GM18861 (cell line): Measurements from ENCODE around the gene NT5DC2.

ENCODE experiments used
- ATAC-seq: cut with Tn5 transposase; IDR thresholded peaks from one replicate; pipeline ENCODE4 v1.9.1; 2021; ENCODE audit not compliant: unreplicated experiment

Gene NT5DC2

DNA sequence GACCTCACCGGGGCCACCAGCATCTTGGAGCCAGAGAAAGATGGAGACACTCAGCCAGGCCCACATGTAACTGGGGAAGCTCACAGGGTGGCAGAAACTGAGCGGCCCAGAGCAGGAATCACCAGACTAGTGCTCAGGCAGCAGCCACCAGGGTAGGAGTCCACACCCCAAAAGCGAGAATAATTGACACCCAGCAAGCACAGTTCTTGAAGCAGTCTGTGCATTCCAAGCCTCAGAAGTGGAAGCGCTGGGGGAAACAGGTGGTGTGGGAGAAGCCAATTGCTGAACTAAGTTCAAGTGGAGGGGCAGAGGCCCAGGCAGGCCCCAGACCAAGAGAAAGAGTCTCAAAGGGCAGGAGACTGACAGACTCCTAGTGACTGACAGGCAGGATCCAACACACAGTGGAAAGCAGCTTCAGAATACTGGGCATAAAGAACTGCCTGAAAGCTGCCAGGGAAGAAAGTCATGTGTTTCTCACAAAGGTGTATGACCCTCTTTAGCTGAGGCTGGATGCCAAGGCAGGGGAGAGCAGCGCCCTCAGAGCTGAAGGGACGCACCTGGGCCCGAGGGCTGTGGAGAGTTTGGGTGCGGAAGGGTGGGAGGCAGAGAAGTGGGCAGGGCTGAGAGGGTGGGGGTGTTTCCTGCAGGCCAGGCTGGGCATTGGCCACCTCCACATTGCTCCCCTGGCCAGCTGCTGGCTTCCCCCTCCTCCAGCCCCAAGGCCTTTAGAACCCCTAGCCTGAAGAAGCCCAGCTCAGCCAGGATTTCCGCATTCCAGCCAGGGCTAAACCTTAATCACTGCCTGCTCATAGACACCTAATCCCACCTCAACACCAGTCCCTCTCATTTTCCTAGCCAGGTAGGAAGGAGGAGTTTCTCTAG is 7.7 kb downstream of the NT5DC2 start:
- ATAC-seq: no peak

GRCh38 chr3:52524752-52525679 is 8.6 kb downstream of the NT5DC2 start:
- ATAC-seq: no peak

DNA sequence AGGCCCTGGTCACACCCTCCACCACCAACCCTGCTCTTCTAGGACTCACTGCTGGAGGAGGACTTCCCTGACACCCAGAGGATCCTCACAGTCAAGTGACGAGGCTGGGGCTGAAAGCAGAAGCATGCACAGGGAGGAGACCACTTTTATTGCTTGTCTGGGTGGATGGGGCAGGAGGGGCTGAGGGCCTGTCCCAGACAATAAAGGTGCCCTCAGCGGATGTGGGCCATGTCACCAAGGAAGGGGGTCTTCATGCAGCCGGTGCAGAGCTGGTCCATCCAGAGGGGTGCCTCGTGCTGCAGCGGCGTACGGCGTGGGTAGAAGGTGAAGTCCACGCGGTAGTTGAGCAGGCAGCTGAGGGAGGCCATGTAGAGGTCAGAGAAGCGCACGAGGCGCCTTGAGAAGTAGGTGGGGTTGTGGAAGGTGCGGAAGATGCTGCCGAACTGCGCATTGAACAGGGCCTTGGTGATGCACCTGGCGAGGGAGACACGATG is 9.4 kb downstream of the NT5DC2 start:
- no peak for ATAC-seq

DNA sequence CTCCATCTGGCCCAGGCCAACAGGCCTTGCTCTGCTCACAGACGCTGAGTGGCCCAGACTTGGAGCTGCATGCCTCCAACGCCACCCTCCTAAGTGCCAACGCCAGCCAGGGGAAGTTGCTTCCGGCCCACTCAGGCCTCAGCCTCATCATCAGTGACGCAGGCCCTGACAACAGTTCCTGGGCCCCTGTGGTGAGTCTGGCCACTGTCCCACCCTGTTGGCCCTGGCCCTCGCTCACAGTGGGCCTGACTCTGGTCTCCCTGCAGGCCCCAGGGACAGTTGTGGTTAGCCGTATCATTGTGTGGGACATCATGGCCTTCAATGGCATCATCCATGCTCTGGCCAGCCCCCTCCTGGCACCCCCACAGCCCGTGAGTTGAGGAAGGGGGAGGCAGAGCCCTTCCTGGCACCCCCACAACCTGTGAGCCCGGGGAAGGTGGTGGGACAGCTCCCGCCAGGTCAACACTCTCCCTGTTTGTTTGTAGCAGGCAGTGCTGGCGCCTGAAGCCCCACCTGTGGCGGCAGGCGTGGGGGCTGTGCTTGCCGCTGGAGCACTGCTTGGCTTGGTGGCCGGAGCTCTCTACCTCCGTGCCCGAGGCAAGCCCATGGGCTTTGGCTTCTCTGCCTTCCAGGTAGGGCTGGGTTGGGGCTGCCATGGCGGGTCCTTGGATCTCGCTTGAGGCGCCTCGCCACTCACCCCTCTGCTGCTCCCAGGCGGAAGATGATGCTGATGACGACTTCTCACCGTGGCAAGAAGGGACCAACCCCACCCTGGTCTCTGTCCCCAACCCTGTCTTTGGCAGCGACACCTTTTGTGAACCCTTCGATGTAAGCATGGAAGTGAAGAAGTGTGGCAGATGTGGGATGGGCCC is 10.0 kb downstream of the NT5DC2 start:
- ATAC-seq: no peak

DNA sequence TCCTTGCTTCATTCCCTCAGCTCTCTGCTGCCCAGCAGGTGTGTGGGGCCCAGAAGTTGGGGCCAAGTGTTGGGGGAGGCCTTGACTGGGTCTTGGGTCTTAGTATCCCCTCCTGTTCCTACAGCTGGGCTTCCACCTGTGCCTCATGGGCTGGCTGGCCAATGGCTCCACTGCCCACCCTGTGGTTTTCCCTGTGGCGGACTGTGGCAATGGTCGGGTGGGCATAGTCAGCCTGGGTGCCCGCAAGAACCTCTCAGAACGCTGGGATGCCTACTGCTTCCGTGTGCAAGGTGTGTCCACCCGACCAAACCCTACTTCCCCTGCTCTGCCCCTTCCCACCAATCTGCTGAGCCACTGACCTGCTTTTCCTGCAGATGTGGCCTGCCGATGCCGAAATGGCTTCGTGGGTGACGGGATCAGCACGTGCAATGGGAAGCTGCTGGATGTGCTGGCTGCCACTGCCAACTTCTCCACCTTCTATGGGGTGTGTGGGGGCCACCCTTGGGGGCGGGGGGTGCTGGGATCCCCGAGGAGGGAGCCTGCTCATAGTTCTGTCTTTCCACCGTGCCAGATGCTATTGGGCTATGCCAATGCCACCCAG is 10.9 kb downstream of the NT5DC2 start:
- no peak for ATAC-seq

DNA sequence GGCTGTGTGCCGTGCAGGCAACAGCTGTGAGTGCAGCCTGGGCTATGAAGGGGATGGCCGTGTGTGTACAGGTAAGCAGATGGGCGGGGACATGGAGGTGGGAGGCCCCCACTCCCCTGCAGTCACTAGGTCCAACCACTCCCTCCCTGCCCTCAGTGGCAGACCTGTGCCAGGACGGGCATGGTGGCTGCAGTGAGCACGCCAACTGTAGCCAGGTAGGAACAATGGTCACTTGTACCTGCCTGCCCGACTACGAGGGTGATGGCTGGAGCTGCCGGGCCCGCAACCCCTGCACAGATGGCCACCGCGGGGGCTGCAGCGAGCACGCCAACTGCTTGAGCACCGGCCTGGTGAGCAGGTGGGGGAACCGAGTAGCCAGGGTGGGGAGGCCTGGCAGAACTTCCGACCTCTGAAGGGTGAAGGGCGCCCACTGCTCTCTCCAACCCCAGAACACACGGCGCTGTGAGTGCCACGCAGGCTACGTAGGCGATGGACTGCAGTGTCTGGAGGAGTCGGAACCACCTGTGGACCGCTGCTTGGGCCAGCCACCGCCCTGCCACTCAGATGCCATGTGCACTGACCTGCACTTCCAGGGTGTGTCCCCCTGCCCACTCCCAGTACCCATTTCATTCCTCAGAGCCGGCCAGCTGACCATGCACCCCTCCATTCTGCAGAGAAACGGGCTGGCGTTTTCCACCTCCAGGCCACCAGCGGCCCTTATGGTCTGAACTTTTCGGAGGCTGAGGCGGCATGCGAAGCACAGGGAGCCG is 11.6 kb downstream of the NT5DC2 start:
- no peak for ATAC-seq

GRCh38 chr3:52521488-52521824 is 12.2 kb downstream of the NT5DC2 start:
- ATAC-seq: no peak

DNA sequence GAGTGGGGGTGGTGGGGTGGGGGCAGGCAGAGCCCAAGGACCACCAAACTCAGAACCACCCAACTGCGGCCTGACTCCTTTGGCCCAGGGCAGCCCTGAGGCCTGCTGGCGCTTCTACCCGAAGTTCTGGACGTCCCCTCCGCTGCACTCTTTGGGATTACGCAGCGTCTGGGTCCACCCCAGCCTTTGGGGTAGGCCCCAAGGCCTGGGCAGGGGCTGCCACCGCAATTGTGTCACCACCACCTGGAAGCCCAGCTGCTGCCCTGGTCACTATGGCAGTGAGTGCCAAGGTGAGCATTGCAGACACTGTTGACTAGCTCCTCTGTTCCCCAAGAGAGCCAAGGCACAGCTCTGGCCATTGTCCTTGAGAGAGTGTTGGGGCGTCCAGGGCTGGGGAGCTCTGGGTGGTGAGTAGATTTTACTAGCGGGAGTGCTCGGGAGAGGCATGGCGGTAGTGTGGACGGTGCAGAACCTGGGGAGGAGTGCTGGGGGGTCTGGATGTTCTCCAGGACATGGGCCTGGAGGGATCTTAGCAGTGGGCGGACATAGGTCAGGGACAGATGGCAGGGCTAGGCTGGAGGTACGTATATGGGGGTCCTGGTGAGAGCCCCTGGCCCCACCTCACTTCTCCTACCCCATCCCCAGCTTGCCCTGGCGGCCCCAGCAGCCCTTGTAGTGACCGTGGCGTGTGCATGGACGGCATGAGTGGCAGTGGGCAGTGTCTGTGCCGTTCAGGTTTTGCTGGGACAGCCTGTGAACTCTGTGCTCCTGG is 12.8 kb downstream of the NT5DC2 start:
- no peak for ATAC-seq

- no peak for ATAC-seq
Observed at GRCh38 chr3:52520141-52520667, 13.5 kb downstream of the NT5DC2 start.

DNA sequence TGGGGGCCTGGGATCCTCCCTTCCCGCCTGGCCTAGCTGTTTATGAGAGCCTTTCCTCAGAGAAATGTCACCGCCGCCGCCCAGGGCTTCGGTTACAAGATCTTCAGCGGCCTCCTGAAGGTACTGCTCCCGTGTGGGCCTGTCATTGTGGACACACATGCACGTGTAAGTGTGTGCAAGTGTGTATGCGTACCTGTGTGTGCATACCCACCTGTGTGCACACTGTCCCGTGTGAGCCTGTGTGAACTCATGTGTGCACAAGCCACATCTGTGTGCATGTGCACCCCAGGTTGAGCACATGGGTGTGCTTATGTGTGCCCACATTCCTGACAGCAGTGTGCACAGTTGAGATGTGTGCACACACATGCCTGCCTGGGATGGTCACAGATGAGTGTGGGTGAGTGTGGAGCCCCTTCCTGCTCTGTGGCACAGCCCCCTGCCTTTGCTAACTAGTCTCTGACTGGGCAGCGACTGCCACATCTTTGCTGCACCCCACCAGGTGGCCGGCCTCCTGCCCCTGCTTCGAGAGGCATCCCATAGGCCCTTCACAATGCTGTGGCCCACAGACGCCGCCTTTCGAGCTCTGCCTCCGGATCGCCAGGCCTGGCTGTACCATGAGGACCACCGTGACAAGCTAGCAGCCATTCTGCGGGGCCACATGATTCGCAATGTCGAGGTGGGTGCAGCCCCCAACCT is 14.1 kb downstream of the NT5DC2 start:
- no peak for ATAC-seq

- no peak for ATAC-seq
Observed at GRCh38 chr3:52518723-52519444, 14.8 kb downstream of the NT5DC2 start.

DNA sequence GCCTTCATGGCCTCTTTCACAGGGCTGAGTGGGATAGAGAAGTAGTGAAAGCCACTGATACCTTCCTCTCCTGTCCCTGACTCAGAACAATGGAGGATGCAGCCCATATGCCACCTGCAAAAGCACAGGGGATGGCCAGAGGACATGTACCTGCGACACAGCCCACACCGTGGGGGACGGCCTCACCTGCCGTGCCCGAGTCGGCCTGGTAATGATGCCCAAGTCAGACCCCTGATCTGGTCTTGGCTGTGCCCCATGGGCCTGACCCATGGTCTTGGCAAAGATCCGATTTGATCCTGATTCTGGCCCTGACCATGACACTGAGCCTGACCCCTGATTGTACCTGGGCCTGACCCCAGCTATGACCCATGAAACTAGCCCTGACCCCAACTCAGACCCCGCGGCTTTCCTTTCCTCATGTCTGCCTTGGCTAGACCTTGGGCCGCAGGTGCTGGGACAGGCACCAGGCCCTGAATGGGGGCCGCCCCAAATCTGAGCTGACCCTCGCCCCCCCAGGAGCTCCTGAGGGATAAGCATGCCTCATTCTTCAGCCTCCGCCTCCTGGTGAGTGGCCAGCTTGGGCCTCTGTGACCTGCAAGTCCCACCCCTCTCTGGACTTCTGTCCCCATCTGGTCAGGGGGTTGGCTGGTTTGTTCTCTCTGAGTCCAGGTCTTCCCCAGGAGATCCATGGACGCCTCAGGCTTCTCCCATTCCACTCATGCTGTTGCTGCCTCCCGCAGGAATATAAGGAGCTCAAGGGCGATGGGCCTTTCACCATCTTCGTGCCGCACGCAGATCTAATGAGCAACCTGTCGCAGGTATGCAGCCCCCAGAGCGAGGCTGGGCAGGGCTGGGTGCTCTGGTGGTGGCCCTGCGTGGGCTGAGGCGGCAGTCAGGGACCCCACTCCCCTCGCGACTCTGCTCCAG is 15.6 kb downstream of the NT5DC2 start:
- no peak for ATAC-seq

DNA sequence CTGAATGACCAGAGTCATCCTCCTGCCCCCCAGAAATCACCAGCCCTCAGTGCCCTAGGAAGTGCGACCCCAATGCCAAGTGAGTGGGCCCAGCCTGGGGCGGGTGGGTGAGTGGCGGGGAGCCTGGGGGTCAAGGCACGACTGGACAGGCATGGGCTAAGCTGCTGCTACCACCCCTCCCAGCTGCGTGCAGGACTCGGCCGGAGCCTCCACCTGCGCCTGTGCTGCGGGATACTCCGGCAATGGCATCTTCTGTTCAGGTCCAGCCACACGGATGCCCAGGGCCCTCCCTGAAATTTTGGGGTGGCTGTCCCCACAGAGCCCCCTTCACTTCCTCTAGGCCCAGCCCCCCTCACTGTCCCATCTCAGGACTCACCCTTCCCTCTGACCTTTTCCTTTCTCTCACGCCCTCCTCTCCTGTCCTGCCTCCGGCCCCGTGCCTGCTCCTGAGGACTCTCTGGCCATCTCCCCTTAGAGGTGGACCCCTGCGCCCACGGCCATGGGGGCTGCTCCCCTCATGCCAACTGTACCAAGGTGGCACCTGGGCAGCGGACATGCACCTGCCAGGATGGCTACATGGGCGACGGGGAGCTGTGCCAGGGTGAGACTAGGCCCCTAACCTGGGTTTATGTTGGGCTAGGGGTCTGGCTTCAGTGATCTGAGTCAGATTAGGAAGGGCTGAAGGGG is 17.0 kb downstream of the NT5DC2 start:
- no peak for ATAC-seq

DNA sequence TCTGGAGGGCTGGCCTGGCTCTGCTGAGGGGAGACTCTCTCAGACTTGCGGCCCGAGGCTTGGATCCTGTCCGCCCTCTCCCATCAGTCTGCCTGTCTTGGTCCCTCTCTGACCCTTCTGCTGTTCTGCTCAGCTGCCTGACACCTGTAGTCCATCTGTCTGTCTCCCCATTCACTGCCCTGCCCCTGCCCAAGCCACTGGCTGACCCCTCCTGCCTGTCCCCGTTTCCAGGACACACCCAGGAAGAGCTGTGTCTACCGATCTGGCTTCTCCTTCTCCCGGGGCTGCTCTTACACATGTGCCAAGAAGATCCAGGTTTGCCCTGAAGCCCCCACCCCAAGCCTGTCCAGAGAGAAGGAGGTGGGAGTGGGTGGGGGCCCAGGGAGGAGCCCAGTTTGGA is 18.5 kb downstream of the NT5DC2 start:
- ATAC-seq: no peak

DNA sequence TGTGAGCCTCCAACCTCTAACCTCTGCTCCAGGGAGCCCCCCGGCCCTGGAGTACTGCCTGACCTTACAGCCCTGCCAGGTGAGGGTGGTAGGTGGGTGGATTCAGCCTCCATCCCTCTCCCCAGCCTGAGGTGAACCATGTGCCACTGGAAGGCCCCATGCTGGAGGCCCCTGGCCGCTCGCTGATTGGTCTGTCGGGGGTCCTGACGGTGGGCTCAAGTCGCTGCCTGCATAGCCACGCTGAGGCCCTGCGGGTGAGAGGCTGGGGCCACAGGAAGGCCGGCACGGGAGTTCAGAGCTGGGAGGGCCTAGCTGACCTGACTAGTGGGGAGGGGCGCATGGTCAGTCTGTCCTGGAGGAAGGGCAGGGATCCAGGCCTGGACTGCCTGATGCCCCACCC is 19.1 kb downstream of the NT5DC2 start:
- ATAC-seq: no peak

- no peak for ATAC-seq
Observed at GRCh38 chr3:52513281-52513680, 20.4 kb downstream of the NT5DC2 start.
